Adrenal gland (tissue), 12 donors: ENCODE data around the gene FUT7. TPM values are rescaled to one million over a fixed set of nuclear protein-coding genes. Genes with fewer than 3 reads are reported as not detected.

ENCODE experiments used
- DNase-seq, 7 donors: peaks; one replicate each; pipeline ENCODE4 v3.0.0-alpha.2; 2019 to 2020
- H3K27ac ChIP-seq, 5 donors: fragments of 200-600 bp; sonication (generic) in 4 of 5; 1 replicate in 3 of 5; 2 replicates in 2 of 5; pipeline versions ENCODE4 v1.5.1 to v1.8.0; 2016 to 2020; ENCODE audit warnings: mild to moderate bottlenecking in 1 of 5
- H3K27me3 ChIP-seq: fragments of 200-600 bp; 2 replicates; pipeline ENCODE4 v1.8.0; 2021
- H3K36me3 ChIP-seq, 2 donors: fragments of 200-600 bp; replicated peaks in 1 of 2; 1 replicate in 1 of 2; 2 replicates in 1 of 2; pipeline versions ENCODE4 v1.5.1 to v1.8.0; 2018 to 2022
- H3K4me1 ChIP-seq, 2 donors: fragments of 200-600 bp; replicated peaks in 1 of 2; 1 replicate in 1 of 2; 2 replicates in 1 of 2; pipeline versions ENCODE4 v1.5.1 to v1.8.0; 2018 to 2021
- H3K4me3 ChIP-seq, 4 donors: fragments of 200-600 bp; sonication (generic) in 3 of 4; one replicate each; pipeline ENCODE4 v1.5.1; 2016 to 2018
- H3K9me3 ChIP-seq, 3 donors: fragments of 200-600 bp; sonication (generic) in 1 of 3; replicated peaks in 1 of 3; 1 replicate in 2 of 3; 2 replicates in 1 of 3; pipeline versions ENCODE4 v1.5.1 to v1.8.0; 2016 to 2021
- CTCF ChIP-seq, 6 experiments: fragments of 450-650 bp in 4 of 6; fragments of 200-600 bp in 2 of 6; sonication (generic) in 1 of 6; IDR thresholded peaks; 1 replicate in 5 of 6; 2 replicates in 1 of 6; pipeline versions ENCODE4 v1.5.1 to v1.8.0; 2016 to 2021; ENCODE audit warnings: antibody characterized with exemption in 6 of 6, mild to moderate bottlenecking in 2 of 6, moderate library complexity in 1 of 6
- POLR2A ChIP-seq, 2 donors: fragments of 450-650 bp; IDR thresholded peaks; one replicate each; pipeline ENCODE4 v1.6.1; 2017; ENCODE audit warnings: antibody characterized with exemption in 2 of 2, mild to moderate bottlenecking in 2 of 2, moderate library complexity in 1 of 2
- WGBS, 4 donors: extraction: QIAGEN DNeasy Blood & Tissue Kit in 2 of 4; methylation state at CpG; one replicate each; pipeline versions ENCODE4 v1.1.5 to v1.1.7; 2013 to 2017; 5-methylcytosine and 5-hydroxymethylcytosine counted together
- intact Hi-C, 2 donors: fragments of 100-400 bp; cut with DNase I; formaldehyde crosslinking; loops; one replicate each; pipeline versions ENCODE4 v1.14.1 to v1.15.0; 2022 to 2023
- polyA plus RNA-seq, 3 donors: library from polyadenylated mRNA; stranded (reverse); fragments of 200-250 nt in 2 of 3; fragments of 350-450 nt in 1 of 3; fragmentation: Illumina TruSeq in 1 of 3; extraction: RNeasy Lipid Tissue Mini Kit (QIAGEN cat#74804) in 1 of 3; gene quantifications; one replicate each; pipeline ENCODE4 v1.2.3, GENCODE V29; 2013 to 2014
- total RNA-seq, 9 donors: library from RNA; depleted of rRNA in 4 of 9; stranded (reverse); fragments of >200 nt in 4 of 9; fragments of 120-200 nt in 1 of 9; fragmentation: NEBNext Ultra II Directional in 1 of 9; extraction: Animal tissue kit (Norgen Biotek cat#: 25700) in 1 of 9; gene quantifications; one replicate each; pipeline versions ENCODE4 v1.1.0 to v1.2.4, GENCODE V29; 2013 to 2023
- donor health status: healthy with polysubstance abuse.
- donor health status: Bipolar disorder and iron deficiency.
- donor health status: DM: yes; HTN: yes; CAD: no.
- donor health status: DM: no; HTN: no; CAD: no.
- donor health status: DM: no; HTN: no; CAD: no.
- donor health status: DM: yes; HTN: yes; CAD: no.

FUT7 gene
- total and polyA plus RNA-seq, 12 donors = 0.11 to 0.69 (median 0.17) TPM; not detected in 5

DNA sequence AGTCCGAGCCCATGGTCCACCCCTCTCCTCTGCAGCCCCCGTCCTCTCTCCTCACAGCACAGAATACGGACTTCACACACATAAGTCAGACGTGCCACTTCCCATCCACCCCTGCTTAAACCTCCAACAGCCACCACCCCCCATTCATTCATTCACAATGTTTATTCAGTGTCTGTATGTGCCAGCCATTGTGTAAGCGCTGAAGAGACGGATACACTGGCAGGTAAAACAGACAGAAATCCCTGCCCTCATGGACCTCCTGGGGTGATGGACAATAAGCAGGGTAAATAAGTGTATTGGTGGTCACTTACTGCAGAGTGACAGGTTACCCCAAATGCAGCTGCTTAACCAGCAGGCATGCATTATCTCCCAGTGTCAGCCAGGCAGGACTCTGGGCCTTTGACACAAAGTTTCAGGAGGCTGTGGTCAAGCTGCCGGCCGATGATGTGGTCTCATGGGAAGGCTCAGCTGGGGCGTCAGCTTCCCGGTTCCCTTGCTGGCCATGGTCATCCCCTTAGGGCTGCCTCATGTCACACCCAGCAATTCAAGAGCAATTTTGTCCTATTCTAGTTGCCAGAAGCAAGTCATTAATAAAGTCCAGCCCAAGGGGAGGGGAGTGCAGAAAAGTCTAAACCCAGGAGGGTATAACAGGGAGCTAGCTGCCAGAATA is 41.5 kb downstream of the FUT7 start:
- 80 to 90% (median 87%) methylated on average over 10 of the region's 10 CpGs for WGBS, 4 donors
- Histone ChIP-seq H3K36me3 (no peaks in the 10 kb centered on the region), H3K4me1 (peaks cover 7 to 16% of the 10 kb centered on the region in 2 donors), H3K27ac (no peak overlapping the region), H3K27me3 (peaks cover 8% of the 10 kb centered on the region), H3K9me3 (no peaks in the 10 kb centered on the region), H3K4me3 (no peak overlapping the region)
- intact Hi-C loops = no loop called here
- no peak for DNase-seq
- TF ChIP-seq CTCF (IDR thresholded peaks at IDR 0.05) (no peak), POLR2A (IDR thresholded peaks at IDR 0.05) (no peak)

DNA sequence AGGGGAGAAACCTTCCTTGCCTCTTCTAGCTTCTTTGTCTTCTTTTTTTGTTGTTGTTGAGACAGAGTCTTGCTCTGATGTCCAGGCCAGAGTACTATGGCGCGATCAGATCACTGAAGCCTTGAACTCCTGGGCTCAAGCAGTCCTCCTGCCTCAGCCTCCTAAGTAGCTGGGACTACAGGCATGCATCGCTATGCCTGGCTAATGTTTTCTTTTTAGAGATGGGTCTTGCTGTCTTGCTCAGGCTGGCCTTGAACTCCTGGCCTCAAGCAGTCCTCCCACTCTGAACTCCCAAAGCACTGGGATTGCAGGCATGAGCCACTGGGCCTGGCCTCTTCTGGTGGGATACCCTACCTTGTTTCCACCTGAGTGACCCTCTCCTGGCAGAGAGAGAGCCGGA is 43.0 kb downstream of the FUT7 start:
- TF ChIP-seq CTCF (IDR thresholded peaks at IDR 0.05) (no peak), POLR2A (IDR thresholded peaks at IDR 0.05) (no peak)
- DNase-seq = no peak
- intact Hi-C loops = no loop called here
- H3K27me3 ChIP-seq = peaks cover 19% of the 10 kb centered on the region
- peaks cover 7 to 15% of the 10 kb centered on the region in 2 donors for H3K4me1 ChIP-seq
- 90 to 99% (median 93%) methylated on average over 4 of the region's 4 CpGs for WGBS, 4 donors
- no peak overlapping the region for H3K4me3 ChIP-seq
- H3K27ac ChIP-seq = no peak overlapping the region
- no peaks in the 10 kb centered on the region for H3K9me3 ChIP-seq
- no peaks in the 10 kb centered on the region for H3K36me3 ChIP-seq

DNA sequence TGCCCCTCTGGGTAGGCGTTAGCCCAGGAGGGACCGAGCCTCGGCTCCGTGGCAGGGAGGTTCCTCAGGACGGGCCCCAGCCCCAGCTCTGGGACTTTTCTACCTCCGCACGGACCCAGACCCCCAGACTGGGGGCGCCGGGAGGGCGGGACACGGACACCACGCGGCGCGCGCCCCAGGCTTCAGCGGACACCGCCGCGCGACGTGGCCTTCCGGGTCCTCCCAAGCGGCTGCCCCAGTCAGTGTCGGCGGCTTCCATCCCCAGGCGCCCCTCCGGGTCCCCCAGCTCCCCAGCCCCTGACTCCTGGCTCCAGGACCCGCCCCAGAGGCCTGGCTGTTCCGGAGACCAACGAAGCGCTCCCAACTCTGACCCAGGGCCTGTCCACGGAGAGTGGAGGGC is 46.0 kb downstream of the FUT7 start:
- H3K4me1 ChIP-seq = no peaks in the 10 kb centered on the region
- H3K9me3 ChIP-seq = no peaks in the 10 kb centered on the region
- H3K36me3 ChIP-seq = no peaks in the 10 kb centered on the region
- 32 to 42% (median 35%) methylated on average over 6 to 33 of the region's 33 CpGs for WGBS, 4 donors
- TF ChIP-seq CTCF (IDR thresholded peaks at IDR 0.05) = no peak
- TF ChIP-seq POLR2A (IDR thresholded peaks at IDR 0.05) = no peak
- H3K27ac ChIP-seq = no peak overlapping the region
- intact Hi-C loops = no loop called here
- no peak overlapping the region for H3K4me3 ChIP-seq
- H3K27me3 ChIP-seq = peaks cover 19% of the 10 kb centered on the region
- no peak for DNase-seq

GRCh38 chr9:136985027-136985602 is 46.8 kb downstream of the FUT7 start:
- no peak for TF ChIP-seq POLR2A (IDR thresholded peaks at IDR 0.05)
- intact Hi-C loops = no loop called here
- DNase-seq = no peak
- 18 to 39% (median 22%) methylated on average over 10 to 48 of the region's 48 CpGs; no CpG with 5 or more reads in 1 of the 4 donors for WGBS, 4 donors
- Histone ChIP-seq H3K4me3 (no peak overlapping the region), H3K27me3 (peaks cover 19% of the 10 kb centered on the region), H3K27ac (no peak overlapping the region), H3K9me3 (no peaks in the 10 kb centered on the region), H3K36me3 (no peaks in the 10 kb centered on the region), H3K4me1 (no peaks in the 10 kb centered on the region)
